AG08395 (cell line): Measurements from ENCODE around the gene TTBK1.

Experiments used
- DNase-seq: peaks from one replicate; pipeline ENCODE4 v3.0.0; 2012; ENCODE audit warnings: mixed read lengths, low spot score

The TTBK1 gene

DNA sequence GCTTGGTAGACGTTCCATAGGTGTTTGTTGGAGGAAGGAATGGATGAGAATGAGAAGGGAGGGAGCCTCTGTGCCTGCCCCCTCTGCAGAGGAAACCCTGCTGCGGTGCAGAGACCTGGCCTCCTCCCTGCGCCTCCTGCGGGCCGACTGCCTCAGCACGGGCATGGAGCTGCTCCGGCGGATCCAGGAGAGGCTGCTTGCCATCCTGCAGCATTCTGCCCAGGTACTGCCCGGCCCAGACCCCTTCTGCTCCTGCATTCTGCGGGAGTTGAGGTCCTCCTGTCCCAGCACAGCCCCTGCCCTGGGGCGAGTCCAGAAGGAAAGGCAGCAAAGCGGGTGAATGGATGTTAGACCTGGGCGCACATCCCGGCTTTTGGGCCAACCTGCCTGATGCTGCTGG lies 20.1 kb upstream of the TTBK1 start:
- DNase-seq: no peak

DNA sequence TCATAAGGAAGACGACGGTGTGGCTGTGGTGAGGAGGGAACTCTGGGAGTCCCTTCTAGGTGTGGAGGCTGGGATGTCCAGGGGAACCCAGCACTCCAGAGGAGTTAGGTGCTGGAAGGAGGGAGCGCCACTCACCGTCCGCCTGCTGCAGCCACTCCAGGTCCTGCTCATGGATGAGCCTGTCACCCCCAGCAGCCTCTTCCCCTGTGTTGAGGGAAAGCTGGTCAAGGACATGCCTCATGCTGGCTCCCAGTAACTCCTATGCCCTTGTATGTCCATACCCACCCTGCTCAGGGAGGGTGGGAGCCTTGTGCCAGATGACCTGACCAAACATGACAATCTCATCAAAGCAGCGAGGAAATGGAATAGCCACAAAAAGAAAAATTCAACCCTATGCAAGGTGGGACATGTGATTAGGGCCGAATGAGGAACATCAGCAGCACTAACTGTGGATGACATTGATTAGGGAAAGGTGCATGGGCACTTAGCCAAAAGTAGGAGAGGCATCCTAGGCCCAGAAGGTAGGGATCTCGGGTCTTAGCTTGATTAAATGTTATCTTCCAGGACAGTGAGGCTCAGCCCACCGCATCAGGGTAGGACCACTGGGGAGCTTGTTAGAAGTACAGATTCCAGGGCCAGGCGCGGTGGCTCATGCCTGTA lies 17.0 kb upstream of the TTBK1 start:
- DNase-seq: no peak

DNA sequence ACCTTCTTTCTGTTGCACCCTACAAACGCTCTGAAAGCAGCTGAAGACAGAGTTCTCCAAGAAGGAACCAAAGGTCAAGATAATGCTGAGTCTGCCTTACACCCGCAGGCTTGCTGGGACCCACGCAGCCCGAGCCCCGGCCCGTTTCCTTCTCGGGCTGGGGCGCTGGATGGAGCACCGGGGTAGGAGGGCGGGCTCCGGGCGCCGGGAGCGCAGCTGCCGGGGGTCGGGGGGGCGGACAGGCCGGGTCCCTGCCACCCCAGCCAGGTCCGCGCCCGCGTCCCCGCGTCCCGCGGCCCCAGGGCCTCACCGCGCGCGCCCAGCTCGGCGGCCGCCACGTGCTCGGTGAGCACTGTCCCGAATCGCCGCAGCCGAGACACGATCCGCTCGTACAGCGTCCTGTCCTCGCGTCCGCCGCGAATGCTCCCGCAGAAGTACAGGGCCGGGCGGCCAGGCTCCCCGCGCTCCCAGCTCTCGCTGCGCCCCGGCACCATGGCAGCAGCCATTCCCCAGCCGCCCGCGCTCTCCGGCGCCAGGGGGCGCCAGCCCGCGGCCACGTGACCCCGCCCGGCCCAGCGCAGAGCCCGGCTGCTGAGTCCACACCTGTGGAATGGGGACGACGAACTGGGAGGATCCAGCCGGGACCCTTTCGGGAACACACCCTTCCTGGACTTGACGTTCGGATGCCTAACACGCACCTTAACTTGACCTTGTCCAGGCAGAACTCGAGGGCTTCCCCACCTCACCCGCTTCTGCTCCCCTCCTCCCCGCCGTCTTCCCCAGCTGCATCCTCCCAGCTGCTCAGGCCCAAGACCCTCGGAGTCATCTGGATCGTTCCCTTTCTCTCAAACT lies 14.1 kb upstream of the TTBK1 start, which contains the start of gene DNPH1:
DNPH1 (minus strand) TSS at position 531 of the 852 bp plus-strand sequence; CDS start at position 506, 25 bp downstream.
- DNase-seq: peak; percentile 86

DNA sequence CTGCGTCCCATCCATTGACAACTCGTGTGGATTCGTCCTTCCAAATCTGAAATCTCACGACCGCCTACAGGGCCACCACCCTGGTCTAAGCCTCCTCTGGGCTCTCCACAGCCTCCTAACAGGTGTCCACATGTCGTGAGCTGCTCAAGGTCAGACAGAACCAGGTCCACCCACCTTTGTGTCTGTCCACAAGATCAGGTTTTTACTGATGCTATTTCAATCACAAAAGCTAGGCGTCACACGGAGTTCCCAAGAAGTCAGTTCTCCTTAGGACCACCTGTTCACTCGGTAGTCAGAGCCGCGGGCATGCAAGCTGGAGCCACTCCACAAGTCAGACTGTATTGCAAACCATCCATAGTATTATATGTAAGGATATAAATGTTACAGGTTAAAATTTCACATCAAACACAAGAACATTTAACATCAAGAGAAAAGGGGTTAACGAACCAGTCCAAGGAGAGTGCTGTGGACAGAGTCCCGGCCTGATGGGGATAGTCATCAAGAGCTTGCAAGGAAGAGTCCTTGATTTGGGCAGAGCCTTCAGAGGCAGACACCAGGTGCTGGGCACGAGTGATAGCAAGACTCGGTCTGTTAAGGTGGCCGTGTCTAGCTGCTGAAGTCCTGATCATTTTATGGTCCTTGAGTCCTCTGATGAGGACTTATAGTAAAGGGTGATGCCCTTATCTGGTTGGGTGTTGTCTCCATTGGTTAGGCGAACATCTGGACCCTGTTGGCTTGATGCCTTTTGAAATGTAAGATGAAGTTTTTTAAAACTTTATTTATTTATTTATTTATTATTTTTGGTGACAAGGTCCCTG lies 13.3 kb upstream of the TTBK1 start:
- no peak for DNase-seq

DNA sequence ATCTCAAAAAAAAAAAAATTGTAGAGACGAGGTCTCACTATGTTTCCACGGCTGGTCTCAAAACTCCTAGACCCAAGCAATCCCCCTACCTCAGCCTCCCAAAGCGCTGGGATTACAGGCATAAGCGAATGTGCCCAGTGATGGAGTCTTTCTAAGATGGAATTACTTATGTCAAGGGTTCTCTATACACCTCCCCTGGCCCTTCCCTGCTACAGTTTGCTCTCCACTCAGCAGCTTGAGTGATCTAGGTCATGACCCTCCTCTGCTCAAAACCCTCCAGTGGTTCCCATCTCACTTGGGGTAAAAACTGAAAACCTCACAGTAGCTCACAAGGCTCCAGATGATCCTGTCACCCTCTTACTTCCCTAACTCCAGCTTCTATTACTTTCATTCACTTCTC lies 12.2 kb upstream of the TTBK1 start:
- no peak for DNase-seq

DNA sequence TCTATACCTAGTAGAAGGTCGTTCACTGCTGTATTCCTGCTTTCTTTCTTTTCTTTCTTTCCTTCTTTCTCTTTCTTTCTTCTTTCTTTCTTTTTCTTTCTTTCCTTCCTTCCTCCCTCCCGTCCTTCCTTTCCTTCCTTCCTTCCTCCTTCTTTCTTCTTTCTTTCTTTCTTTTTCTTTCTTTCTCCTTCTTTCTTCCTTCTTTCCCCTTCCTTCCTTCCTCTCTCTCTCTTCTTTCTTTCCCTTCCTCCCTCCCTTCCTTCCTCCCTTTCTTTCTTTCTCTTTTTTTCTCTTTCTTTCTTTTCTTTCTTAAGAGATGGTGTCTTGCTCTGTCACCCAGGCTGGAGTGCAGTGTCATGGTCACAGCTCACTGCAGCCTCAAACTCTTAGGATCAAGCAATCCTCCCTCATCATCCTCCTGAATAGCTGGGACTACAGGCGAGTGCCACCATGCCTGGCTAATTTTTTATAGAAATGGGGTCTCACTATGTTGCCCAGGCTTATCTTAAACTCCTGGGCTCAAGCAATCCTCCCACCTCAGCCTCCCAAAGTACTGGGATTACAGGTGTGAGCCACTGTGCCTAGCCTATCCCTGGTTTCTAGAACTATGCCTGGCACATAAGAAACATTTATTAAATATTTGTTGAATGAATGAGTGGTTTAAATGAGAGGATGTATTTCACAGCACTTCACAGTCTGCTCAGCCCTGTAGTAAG lies 11.4 kb upstream of the TTBK1 start:
- DNase-seq: no peak

DNA sequence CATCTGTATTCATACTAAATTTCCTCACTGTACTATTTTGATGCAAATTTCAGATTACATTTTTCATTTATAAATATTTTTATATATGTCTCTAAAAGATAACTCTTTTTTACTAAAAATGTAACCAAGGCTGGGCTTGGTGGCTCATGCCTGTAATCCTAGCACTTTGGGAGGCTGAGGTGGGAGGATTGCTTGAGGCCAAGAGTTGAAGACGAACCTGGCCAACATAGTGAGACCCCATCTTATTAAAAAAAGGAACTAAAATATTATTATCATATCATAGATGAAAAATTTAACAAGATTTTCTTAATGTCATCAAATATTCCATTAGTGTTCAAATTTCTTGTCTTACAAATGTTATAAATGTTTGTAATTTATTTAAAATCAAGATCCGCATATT lies 7.4 kb upstream of the TTBK1 start:
- no peak for DNase-seq

DNA sequence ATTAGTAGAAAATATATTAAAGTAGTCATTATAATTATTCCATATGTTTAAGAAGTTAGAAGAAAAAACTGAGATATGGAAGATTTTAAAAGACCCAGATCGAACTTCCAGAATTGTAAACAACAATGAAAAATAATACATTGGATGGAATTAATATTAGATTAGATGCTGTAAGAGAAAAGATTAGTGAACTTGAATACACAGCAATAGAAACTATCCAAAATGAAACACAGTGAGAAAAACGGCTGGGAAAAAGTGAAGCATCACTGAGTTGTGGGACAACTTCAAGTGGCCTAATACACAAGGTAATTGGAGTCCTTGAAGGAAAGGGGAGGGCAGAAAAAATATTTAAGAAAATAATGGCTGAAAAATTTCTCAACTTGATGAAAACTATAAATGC lies 4.2 kb upstream of the TTBK1 start:
- no peak for DNase-seq

DNA sequence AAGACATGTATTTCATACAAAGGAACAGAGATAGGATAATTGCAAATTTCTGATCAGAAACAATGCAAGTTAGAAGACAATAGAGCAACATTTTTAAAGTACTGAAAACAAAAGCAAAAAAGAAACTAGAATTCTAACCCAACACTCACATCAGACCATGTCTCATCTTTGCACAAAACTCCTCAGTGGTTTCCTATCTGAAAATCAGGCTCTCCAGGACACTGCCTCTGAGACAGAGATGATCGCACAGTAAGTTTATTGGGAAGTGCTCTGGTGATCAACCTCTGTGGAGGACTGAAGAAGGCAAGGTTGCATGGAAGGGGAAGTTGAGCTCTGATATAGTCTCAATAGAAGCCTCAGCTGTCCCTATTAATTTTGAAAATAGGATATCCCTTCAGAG lies 2.3 kb upstream of the TTBK1 start:
- no peak for DNase-seq

DNA sequence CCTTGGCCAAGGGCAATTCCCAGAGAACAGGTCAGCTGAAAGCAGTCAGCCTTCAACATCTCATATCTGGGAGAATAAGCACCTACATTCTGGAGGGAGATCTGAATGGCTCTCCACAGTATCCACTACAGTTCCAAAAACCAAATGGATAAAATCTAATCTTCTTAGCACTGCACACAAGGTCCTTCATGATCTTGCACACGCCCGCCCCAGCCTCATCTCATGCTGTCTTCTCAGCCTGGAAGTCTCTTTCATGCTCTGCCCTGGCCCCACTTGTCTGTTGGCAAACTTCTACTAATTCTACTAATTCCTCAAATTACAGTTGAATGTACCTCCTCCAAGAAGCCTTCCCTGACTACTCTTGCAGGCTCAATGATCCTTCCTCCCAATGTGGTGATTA lies 1.8 kb upstream of the TTBK1 start:
- DNase-seq: no peak

DNA sequence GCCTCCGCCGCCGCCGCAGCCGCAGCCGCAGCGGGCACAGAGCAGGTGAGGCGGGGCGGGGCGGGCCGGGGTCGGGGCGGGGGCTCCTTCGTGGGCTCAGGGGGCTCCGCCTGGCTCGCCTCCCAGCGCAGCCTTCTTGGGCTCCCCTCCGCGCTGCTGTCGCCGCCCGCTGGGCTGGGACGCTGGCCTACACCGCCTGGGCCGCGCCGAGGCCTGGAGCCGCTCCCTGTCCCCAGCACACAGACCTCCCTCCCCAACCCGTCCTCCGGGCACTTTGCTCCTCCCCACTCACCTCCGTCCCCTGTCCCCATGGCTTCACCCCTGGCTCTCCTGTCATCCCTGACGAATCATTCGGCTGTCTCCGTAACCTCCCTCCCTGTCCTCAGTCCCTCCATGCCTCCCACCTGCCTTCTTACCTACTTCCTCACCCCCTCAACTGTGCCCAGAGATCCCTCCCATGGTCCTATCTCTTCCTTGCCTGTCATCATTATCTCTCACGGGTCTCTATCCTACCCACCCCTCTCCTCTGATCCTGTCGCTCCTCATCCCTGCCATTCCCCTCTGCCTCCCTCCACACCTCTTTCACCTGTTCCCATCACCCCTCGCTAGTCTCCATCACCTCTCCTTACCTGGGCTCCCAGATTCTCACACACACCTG lies 512 bp downstream of the TTBK1 start:
- DNase-seq: no peak

DNA sequence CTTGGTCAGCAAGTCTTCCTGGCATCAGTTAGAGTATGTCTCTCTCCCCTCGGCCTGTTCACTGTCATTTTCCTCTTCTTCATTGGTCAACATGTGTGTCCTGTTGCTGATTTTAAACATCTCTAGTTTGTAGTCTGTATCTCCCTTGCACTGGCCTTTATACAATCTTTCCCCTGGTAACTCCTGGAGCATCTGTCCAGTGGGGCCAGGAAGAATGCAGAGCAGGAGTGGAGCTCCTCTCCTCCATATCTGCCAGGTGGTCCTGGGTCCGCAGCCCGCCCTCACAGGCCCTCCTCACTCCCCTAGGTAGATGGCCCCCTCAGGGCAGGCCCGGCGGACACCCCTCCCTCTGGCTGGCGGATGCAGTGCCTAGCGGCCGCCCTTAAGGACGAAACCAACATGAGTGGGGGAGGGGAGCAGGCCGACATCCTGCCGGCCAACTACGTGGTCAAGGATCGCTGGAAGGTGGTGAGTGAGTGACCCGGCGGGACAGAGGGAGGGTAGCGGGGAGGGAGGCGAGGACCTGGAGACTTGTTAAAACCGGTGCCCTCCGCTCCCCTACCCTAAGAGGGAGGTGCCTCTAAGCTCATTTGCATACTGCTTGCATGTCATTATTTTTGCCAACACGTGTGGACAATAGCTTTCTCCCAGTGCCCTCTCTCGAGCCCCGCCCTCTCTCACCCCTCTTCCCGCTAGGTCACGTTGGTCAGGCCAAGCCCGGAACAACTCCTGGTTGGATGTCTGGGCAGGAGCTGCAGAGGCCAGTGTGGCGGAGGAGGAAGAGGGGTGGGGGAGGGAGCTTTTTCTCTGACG lies 3.2 kb downstream of the TTBK1 start:
- no peak for DNase-seq

DNA sequence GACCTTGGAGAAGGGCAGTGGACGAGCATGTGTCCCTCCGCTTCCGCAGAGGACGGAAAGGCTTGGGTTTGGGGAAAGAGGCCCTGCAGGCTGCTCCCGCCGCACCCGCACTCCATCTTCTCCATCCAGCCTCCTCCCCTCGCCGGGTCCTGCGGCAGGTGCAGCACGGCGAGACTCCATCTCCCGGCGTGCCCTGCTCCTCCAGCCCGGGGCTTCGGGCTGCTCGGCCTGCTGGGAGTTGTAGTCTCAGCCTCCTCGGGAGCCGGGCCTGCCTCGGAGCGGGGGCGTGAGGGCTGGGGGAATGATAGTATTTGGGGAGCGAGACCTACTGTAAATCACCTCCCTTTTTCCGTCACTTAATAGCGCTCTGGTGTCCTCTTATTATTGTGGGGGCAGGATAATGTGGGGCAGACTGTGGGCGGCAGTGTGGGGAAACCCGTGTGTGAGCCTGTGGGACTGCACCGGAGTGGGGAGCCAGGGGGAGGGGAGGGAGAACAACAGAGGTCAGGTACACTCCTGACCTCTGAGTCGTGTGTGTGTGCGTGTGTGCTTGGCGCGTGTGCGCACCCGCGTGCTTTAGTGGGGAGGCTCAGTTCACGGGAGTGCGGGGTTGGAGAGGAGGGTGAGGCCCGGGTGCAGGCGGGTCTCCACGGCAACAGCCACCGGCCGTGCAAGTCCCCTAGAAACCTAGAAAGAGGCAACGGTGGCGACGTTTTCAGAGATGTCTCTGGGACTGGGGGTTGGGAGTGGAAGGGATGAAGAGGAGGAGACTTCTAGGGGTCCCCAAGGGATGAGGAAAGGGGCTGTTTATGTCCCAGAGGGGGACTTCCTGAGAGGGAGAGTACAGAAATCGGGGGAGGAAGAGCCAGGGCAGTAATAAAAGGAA lies 4.1 kb downstream of the TTBK1 start:
- peak; percentile 82 for DNase-seq

DNA sequence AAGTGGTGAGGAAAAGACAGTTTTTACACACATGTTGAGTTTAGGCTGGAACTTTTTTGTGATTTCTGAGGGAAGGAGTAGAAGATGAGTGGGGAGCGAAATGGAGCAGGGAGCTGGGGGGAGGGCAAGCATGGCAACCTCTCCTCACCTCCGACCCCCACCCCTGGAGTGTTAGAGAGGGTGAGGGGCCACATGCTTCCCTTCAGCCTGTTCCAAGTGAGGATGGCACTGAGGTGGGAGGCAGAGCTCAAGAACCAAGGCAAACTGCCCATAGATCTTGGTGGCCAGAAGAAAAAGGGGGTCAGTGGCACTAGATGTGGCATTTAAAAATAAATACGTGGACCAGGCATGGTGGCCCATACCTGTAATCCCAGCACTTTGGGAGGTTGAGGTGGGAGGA lies 4.8 kb downstream of the TTBK1 start:
- DNase-seq: no peak

DNA sequence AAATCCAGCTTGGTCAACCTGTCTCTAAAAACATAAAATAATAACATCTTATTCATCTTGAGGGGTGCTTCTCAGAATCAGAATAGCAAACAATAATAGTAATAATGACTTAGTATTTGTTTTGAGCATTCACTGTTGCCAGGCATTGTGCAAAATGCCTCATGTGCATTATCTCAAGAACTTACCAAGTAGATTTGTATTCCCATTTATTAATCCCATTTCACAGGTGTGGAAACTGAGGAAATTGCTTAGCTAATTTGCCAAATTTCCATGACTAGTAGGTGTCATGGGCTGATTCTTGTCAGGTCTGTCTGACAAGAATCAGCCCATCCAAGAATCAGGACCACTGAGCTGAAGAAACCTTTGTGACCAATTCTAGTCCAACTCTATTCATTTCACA lies 5.5 kb downstream of the TTBK1 start:
- no peak for DNase-seq

DNA sequence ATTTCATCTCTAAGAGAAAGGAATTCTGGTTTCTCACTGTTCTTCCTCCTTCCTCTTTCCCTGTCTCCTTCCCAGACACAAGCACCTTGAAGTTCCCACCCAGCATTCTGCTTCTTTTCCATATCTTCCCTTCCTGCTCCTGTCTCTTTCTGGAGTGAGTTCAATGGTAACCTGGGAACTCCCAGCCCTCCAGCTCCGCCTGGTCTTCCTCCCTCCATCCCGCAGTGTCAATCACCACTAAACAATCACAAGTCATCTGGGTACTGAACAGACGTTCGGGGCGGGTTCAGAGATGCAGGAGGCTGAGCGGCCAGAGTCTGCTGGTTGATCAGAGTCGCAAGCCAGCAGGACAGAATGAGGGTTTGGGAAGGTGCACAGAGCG lies 7.7 kb downstream of the TTBK1 start:
- no peak for DNase-seq

DNA sequence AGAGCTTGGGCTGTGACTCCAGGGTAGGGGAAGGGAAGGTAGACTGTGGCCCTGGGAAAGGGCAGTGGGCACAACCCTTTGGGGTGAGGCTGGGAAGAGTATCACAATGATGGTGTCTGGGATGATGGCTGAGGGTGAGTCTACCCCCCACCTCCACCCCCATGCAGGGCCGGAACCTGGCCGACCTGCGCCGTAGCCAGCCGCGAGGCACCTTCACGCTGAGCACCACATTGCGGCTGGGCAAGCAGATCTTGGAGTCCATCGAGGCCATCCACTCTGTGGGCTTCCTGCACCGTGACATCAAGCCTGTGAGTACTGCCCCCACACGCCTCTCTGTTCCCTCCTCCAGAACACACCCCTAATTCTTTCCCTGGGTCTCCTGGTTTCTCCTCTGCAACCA lies 10.1 kb downstream of the TTBK1 start:
- DNase-seq: no peak

DNA sequence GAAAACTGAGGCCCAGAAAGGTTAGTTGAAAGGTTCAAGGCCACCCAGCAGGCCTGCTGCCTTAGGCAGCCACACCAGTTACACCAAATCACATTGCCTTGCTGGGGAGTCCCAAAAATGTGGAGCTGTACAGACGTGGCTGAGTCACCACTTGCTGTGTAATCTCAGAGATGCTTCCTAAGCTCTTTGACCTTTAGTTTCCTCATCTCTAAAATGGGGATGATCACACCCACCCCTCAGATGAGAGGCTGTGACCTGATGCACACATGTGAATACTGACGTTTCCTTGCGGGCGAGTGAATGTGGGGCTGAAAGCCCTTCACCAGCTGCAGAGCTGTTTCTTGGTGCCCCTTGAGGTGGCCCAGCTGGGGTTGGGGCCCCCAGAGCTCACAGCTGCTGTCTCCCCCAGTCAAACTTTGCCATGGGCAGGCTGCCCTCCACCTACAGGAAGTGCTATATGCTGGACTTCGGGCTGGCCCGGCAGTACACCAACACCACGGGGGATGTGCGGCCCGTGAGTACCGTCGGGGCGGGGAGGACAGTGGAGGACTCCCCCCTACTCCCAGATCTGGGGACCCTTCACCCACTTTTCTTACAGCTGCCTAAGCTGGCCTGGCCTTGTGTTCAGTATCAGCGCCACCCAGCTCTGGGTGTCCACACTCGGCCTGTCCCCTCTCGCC lies 11.0 kb downstream of the TTBK1 start:
- DNase-seq: no peak

DNA sequence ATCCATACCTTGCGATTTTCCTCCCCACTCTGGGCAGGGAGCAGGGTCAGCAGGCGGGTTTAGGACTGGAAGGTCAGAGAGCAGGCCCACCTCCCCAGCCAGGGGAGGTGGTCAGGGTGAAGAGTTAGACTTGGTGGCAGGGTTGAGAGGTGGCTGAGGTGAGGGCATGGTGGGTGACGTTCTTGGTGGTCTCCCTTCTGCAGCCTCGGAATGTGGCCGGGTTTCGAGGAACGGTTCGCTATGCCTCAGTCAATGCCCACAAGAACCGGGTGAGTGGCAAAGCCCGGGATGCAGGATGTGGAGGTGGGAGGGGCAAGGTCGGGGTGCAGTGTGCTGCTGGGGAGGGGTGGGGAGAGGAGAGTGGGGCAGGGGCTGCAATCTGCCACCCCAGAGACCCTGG lies 11.6 kb downstream of the TTBK1 start:
- no peak for DNase-seq
